Measurements from ENCODE around the gene TSPAN19.

DNA sequence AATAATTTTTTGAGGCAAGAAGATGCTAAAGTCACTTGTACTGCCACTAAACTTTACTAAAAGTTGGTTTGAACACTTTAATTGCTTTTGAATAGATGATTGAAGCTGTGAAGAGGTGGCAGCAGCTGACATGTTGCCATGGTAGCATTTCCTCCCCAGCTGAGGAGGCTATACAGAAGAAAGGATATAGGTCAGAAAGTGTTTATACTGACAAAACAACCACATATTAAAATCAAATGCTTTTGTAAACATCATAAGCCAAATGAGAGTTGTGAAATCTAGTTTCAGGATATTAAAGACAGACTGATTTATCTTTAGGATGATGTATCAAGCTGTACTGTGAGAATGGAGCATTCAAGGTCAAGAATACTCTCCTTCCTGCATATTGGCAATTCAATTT, 41.7 kb downstream of the TSPAN19 start:
- TF ChIP-seq, protein P1, sequence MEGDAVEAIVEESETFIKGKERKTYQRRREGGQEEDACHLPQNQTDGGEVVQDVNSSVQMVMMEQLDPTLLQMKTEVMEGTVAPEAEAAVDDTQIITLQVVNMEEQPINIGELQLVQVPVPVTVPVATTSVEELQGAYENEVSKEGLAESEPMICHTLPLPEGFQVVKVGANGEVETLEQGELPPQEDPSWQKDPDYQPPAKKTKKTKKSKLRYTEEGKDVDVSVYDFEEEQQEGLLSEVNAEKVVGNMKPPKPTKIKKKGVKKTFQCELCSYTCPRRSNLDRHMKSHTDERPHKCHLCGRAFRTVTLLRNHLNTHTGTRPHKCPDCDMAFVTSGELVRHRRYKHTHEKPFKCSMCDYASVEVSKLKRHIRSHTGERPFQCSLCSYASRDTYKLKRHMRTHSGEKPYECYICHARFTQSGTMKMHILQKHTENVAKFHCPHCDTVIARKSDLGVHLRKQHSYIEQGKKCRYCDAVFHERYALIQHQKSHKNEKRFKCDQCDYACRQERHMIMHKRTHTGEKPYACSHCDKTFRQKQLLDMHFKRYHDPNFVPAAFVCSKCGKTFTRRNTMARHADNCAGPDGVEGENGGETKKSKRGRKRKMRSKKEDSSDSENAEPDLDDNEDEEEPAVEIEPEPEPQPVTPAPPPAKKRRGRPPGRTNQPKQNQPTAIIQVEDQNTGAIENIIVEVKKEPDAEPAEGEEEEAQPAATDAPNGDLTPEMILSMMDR (IDR thresholded peaks at IDR 0.05; ENCODE audit: low read depth, low read length, poor library complexity, severe bottlenecking): no peak
- no peak for TF ChIP-seq EZH2phosphoT487 (IDR thresholded peaks at IDR 0.05; ENCODE audit: borderline replicate concordance, low read length)

Measured in DOHH2 (cell line).